Upper lobe of right lung (tissue), 1 donor: ENCODE measurements around the gene TMPRSS11A. TPM values are rescaled to one million over a fixed set of nuclear protein-coding genes. Genes with fewer than 3 reads are reported as not detected.

Experiments
- total RNA-seq: library from RNA; stranded (reverse); fragmentation: NEBNext Ultra II Directional; extraction: Animal tissue kit (Norgen Biotek cat#: 25700); gene quantifications from one replicate; pipeline ENCODE4 v1.2.1, GENCODE V29; 2021
- donor health status: DM: no; HTN: yes; CAD: no; lungs with severe emphysema.

Gene TMPRSS11A
- total RNA-seq, 1 donor from 2014 or later, result not detected

Other genes starting within 250 kb of the TMPRSS11A start
- not detected for gene GNRHR, start 209.1 kb downstream of the TMPRSS11A start, total RNA-seq
- gene TMPRSS11D, start 79.5 kb downstream of the TMPRSS11A start, total RNA-seq, result not detected
- not detected for gene TMPRSS11F, start 166.4 kb upstream of the TMPRSS11A start, total RNA-seq